ENCODE results near the gene BCAM. TPM values are rescaled to one million over a fixed set of nuclear protein-coding genes. Genes with fewer than 3 reads are reported as not detected.

The BCAM gene
- total RNA-seq, 1 experiment from 2014 or later = 12.9 TPM

DNA sequence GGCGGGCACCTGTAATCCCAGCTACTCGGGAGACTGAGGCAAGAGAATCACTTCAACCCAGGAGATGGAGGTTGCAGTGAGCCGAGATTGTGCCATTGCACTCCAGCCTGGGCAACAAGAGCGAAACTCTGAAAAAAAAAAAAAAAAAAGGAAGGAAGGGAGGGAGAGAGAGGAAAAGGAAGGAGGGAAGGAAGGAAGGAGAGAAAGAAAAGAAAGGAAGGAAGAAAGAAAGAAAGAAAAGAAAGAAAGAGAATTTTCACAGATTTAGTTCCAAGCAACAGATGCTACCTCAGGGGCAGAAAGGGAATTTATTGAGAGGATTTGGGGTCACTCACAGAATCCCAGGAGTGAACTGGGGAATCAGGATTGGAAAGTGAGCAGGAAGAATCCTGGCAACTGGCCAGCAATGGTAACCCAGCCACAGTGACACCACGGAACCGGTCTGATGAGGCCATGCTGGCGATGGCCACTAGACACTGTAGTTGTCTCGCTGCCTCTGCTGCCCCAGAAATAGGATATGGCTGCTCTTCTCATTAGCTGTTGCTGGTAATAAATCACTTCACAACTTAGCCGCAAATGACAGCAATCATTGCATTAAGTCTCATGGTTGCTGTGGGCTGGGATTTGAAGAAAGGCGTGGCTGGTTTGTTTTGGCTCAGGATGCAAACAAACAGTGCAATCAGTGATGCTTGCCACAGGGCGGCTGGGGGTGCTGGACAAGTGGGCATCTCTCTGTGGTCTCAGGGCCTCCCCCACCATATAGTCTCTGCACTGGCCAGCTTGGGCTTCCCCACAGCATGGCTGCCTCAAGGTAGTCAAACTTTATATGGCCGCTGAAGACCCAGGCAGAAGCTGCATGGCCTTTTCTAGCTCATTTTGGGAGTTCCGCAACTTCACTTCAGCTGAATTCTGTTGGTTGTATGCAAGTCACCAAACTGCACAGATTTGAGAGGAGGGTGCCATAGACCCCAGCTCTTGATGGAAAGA is 5.2 kb upstream of the BCAM start:
- Histone ChIP-seq H3K36me3 (ENCODE audit: low read depth, low read length) (peaks cover 3% of the 10 kb centered on the region; the same call in 1 of the 2 replicates), H3K4me1 (ENCODE audit: insufficient read depth, low read length) (peaks cover 23% of the 10 kb centered on the region), H3K9ac (ENCODE audit: low read length) (no peak overlapping the region), H3K9me2 (replicated peaks; ENCODE audit: low read length) (no peaks in the 10 kb centered on the region), H3K4me2 (ENCODE audit: low read length) (no peak overlapping the region), H3K4me3 (ENCODE audit: low read length) (no peak overlapping the region), H3F3A (ENCODE audit: low read length, unreplicated experiment) (no peaks in the 10 kb centered on the region), H3K79me2 (ENCODE audit: low read length) (no peaks in the 10 kb centered on the region), H3K27ac (ENCODE audit: low read length) (no peak overlapping the region), H3K27me3 (ENCODE audit: low read length) (no peaks in the 10 kb centered on the region), H2AFZ (ENCODE audit: low read length) (no peak overlapping the region), H3K9me3 (ENCODE audit: low read length) (no peaks in the 10 kb centered on the region), H4K20me1 (ENCODE audit: low read length) (no peaks in the 10 kb centered on the region)
- no TSS peak for BruUV-seq (replicated peaks)
- ChIA-PET CTCF (no interaction called here), POLR2A (ENCODE audit: unreplicated experiment) (no interaction called here)
- no peak for TF ChIP-seq EZH2phosphoT487 (IDR thresholded peaks at IDR 0.05; ENCODE audit: borderline replicate concordance, low read length)
- TF ChIP-seq, protein P1, sequence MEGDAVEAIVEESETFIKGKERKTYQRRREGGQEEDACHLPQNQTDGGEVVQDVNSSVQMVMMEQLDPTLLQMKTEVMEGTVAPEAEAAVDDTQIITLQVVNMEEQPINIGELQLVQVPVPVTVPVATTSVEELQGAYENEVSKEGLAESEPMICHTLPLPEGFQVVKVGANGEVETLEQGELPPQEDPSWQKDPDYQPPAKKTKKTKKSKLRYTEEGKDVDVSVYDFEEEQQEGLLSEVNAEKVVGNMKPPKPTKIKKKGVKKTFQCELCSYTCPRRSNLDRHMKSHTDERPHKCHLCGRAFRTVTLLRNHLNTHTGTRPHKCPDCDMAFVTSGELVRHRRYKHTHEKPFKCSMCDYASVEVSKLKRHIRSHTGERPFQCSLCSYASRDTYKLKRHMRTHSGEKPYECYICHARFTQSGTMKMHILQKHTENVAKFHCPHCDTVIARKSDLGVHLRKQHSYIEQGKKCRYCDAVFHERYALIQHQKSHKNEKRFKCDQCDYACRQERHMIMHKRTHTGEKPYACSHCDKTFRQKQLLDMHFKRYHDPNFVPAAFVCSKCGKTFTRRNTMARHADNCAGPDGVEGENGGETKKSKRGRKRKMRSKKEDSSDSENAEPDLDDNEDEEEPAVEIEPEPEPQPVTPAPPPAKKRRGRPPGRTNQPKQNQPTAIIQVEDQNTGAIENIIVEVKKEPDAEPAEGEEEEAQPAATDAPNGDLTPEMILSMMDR (conservative IDR thresholded peaks at IDR 0.05; ENCODE audit: low read depth, low read length) = no peak
- no peak for TF ChIP-seq EZH2 (IDR thresholded peaks at IDR 0.05; ENCODE audit: low read length, unreplicated experiment)
- intact Hi-C loops (cut with micrococcal nuclease) = no loop called here
- ATAC-seq (no peak), DNase-seq (no peak)

DNA sequence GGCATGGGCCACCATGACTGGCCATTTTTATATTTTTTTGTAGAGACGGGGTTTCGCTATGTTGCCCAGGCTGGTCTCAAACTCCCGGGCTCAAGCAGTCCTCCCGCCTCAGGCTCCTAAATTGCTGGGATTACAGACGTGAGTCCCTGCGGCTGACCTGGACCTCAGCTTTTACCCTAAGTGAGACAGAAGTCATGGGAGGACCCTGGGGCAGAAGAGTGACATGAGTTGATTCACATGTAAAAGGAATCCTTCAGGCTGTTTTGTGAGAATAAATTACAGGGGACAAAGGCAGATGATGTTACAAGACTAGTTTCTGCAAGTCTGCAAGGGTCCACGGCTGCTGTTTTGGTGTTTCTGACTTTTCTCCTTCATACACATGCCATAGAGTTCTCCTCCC is 2.6 kb upstream of the BCAM start:
- Histone ChIP-seq H3K4me1 (ENCODE audit: insufficient read depth, low read length) (peaks cover 28% of the 10 kb centered on the region), H3K36me3 (ENCODE audit: low read depth, low read length) (no peaks in the 10 kb centered on the region), H3K9me2 (replicated peaks; ENCODE audit: low read length) (no peaks in the 10 kb centered on the region), H3F3A (ENCODE audit: low read length, unreplicated experiment) (no peaks in the 10 kb centered on the region), H3K79me2 (ENCODE audit: low read length) (no peaks in the 10 kb centered on the region), H3K4me2 (ENCODE audit: low read length) (no peak overlapping the region), H3K9me3 (ENCODE audit: low read length) (no peaks in the 10 kb centered on the region), H4K20me1 (ENCODE audit: low read length) (no peaks in the 10 kb centered on the region), H3K27me3 (ENCODE audit: low read length) (no peaks in the 10 kb centered on the region), H3K9ac (ENCODE audit: low read length) (no peak overlapping the region), H3K4me3 (ENCODE audit: low read length) (no peak overlapping the region), H3K27ac (ENCODE audit: low read length) (no peak overlapping the region), H2AFZ (ENCODE audit: low read length) (no peak overlapping the region)
- ChIA-PET POLR2A (ENCODE audit: unreplicated experiment) (no interaction called here), CTCF (interaction anchor here (0.9 to 1.1 kb wide), 2 partner anchors 13 to 22 kb away, joined by 3 to 4 read pairs; no protein-coding TSS in a partner anchor)
- no peak for TF ChIP-seq EZH2phosphoT487 (IDR thresholded peaks at IDR 0.05; ENCODE audit: borderline replicate concordance, low read length)
- ATAC-seq = no peak
- BruUV-seq (replicated peaks) = no TSS peak
- DNase-seq = no peak
- intact Hi-C loops (cut with micrococcal nuclease) = loop anchor here (5.0 kb wide), 1 partner anchor 34 kb away; no protein-coding TSS in a partner anchor

DNA sequence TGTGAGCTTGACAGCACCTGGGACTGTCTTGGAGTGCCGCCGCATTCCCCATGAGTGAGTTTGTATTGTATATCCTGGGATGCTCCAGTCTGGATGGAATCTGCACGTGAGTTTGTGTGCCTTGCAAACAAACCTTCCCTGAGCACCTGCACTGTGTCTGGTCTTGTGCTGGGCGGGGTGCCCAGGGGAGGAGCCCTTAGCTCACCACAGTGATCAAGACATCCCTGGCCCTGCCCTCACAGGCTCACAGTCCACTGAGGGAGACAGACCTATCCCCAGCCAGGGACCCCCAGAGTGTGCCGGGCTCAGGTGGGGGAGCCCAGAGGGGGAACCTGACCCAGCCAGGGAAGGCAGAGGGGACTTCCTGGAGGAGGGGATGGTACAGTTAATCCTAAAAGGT is 1.7 kb upstream of the BCAM start:
- ChIA-PET POLR2A (ENCODE audit: unreplicated experiment) (interaction anchor here (0.6 kb wide), 1 partner anchor 37 kb away, joined by 3 read pairs; no protein-coding TSS in a partner anchor), CTCF (interaction anchor here (0.6 to 1.1 kb wide), 6 partner anchors 14 to 242 kb away, joined by 3 to 4 read pairs (median 3); no protein-coding TSS in a partner anchor)
- TF ChIP-seq, protein P1 (conservative IDR thresholded peaks at IDR 0.05; ENCODE audit: low read depth, low read length) = no peak
- TF ChIP-seq EZH2 (IDR thresholded peaks at IDR 0.05; ENCODE audit: low read length, unreplicated experiment) = no peak
- TF ChIP-seq EZH2phosphoT487 (IDR thresholded peaks at IDR 0.05; ENCODE audit: borderline replicate concordance, low read length) = no peak
- Histone ChIP-seq H3F3A (ENCODE audit: low read length, unreplicated experiment) (no peaks in the 10 kb centered on the region), H3K36me3 (ENCODE audit: low read depth, low read length) (no peaks in the 10 kb centered on the region), H3K4me1 (ENCODE audit: insufficient read depth, low read length) (peaks cover 28% of the 10 kb centered on the region), H3K9me2 (replicated peaks; ENCODE audit: low read length) (no peaks in the 10 kb centered on the region), H2AFZ (ENCODE audit: low read length) (no peak overlapping the region), H3K9me3 (ENCODE audit: low read length) (no peaks in the 10 kb centered on the region), H3K4me2 (ENCODE audit: low read length) (no peak overlapping the region), H3K79me2 (ENCODE audit: low read length) (no peaks in the 10 kb centered on the region), H3K9ac (ENCODE audit: low read length) (no peak overlapping the region), H3K27me3 (ENCODE audit: low read length) (no peaks in the 10 kb centered on the region), H3K27ac (ENCODE audit: low read length) (no peak overlapping the region), H3K4me3 (ENCODE audit: low read length) (no peak overlapping the region), H4K20me1 (ENCODE audit: low read length) (no peaks in the 10 kb centered on the region)
- peak; percentile 80 for DNase-seq
- no TSS peak for BruUV-seq (replicated peaks)
- intact Hi-C loops (cut with micrococcal nuclease) = loop anchor here (5.0 kb wide), 1 partner anchor 35 kb away; no protein-coding TSS in a partner anchor
- ATAC-seq = peak; percentile 71
